Hippocampal formation (tissue), 2 donors: Measurements from ENCODE around the gene EVL.
A peak's percentile ranks its signal among the peaks of the same experiment; 100 is the strongest.

ENCODE experiments used
- DNase-seq, 2 donors: peaks; one replicate each; lab custom pipeline; 2025; lab: John Stamatoyannopoulos, UW

The EVL gene

DNA sequence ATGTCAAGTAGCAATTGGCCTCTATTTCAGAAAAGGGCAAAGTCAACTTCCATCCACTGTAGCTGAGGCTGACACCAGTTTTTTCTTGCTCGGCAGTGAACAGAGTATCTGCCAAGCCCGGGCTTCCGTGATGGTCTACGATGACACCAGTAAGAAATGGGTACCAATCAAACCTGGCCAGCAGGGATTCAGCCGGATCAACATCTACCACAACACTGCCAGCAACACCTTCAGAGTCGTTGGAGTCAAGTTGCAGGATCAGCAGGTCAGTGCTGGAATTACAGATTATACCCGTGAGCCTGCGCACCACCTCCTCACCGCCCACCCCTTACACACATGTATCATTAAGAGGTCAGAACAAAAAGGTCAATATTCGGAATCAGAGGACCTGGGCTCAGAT, 19.4 kb downstream of the EVL start:
- DNase-seq: no peak

- DNase-seq: no peak
Observed at GRCh38 chr14:100085462-100085861, 20.2 kb downstream of the EVL start.

GRCh38 chr14:100086361-100086760, 21.1 kb downstream of the EVL start:
- DNase-seq: no peak

DNA sequence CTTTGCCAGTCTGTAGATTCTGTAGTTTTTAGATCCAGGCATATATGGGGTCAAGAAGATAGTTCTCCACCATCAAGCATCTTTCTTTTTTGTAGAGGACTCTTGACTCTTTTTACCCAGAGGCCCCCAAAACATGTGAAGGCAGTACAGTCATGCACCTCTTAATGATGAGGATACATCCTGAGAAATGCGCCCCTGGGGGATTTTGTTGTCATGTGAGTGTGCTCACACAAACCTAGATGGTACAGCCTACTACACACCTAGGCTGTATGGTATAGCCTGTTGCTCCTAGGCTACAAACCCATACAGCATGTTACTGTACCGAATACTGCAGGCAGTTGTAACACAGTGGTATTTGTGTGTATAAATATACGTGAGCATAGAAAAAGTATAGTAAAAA, 23.0 kb downstream of the EVL start:
- DNase-seq: no peak

DNA sequence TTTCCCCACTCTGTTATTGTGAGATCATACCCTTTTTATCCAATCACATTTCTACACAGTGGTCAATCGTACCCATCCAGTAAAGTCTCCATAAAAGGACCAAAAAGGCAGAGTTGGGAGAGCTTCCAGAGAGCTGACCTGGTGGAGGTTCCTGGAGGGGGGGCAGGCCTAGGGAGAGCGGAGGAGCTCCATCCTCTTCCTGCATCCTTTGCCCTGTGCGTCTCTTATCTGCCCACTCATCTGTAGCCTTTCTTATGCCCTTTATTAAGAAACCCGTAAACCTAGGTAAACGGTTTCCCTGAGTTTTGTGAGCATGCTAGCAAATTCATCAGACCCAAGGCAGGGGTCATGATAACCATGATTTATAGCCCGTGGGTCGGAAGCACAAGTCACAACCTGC, 26.2 kb downstream of the EVL start:
- DNase-seq: no peak

- DNase-seq: no peak
Observed at GRCh38 chr14:100092832-100093231, 27.6 kb downstream of the EVL start.

DNA sequence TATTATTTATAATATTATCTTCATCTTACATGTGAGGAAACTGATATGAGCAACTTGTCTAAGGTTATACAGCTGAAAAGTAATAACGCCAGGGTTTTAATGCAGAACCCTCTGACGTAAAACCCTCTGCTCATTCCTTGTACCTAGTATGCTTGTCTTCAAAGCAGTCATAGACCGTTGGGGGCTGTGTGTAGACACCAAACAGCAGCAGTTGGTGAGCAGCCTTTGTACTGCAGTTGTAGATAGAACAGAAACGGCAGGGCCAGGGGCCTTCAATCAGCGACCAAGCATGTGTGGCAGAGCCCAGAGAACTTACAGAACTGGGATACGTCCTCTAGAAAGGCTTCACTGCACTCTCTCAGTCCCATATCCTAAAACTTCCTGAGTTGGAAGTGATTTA, 28.1 kb downstream of the EVL start:
- DNase-seq: no peak

- no peak for DNase-seq
Observed at GRCh38 chr14:100096656-100097055, 31.4 kb downstream of the EVL start.

DNA sequence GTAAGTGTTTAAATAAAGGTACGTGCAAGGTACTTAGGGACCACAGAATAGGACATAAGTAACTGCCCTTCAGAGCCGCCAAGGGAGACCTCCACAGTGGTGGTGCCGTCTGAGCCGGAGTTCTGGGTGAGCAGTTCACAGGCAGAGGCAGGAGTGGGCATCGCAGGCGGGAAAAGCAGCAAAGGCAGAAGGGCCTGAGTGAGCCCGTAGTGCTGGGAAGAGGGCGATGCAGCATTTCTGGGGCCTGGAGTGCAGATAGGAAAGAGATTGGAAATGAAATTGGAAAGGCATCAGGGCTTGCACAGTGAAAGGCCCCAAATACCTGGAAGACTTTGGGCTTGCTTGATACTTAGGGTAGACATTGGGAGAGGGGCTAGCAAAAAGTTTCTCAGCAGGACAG, 32.9 kb downstream of the EVL start:
- no peak for DNase-seq

- no peak for DNase-seq
Observed at GRCh38 chr14:100100032-100100703, 34.9 kb downstream of the EVL start.

- DNase-seq: no peak
Observed at GRCh38 chr14:100102156-100102785, 37.0 kb downstream of the EVL start.

DNA sequence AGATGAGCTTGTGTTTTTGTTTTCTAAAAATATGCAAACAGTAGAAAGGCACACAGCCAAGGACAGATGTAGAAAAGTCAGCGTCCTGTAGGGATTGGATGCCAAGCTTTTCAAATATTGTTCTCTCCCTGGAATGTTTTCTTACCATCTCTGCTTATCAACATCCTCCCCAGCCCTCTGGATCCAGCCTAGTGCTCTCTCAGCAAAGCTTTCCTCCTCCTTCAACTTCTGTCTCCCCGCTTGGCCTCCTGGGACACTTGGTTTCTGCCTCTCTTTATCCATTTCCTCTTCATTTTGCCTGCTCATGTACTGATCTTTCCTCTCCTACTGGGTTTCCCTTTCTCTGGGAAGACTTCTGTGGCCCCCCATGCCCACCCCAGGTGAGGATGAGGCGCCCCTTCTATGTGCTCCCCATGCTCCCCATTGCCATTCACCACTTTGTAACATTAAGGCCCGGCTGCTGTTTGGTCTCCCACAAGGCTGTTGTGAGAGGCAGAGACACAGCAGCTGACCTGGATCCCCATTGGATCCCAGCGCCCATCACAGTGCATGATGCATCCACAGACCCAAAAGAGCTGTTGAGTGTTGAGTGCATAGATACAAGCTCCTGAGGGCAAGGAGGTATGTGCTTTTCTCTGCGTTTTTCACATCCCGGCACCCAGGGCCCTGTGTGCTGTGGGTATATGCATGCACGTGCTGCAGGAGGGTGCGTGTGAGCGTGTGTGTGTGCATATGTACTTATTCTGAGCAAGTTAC, 38.2 kb downstream of the EVL start:
- peak in 1 of 2 donors; percentile 6 for DNase-seq

DNA sequence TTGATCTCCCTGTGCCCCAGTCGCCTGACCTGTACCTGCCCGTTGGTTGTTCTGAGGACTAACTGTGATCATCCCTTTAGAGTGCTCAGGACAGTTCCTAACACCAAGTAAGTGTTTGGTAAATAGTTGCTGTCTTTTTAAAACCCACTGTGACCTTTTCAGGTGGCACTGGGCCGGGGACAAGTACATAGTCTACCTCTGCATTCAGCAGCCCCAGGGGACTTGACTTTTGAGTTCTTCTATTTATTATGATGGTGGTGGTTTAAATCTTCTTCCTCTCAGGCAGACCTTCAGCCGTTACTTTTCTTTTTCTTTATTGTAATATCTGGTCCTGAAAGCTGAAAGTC, 38.8 kb downstream of the EVL start:
- no peak for DNase-seq

DNA sequence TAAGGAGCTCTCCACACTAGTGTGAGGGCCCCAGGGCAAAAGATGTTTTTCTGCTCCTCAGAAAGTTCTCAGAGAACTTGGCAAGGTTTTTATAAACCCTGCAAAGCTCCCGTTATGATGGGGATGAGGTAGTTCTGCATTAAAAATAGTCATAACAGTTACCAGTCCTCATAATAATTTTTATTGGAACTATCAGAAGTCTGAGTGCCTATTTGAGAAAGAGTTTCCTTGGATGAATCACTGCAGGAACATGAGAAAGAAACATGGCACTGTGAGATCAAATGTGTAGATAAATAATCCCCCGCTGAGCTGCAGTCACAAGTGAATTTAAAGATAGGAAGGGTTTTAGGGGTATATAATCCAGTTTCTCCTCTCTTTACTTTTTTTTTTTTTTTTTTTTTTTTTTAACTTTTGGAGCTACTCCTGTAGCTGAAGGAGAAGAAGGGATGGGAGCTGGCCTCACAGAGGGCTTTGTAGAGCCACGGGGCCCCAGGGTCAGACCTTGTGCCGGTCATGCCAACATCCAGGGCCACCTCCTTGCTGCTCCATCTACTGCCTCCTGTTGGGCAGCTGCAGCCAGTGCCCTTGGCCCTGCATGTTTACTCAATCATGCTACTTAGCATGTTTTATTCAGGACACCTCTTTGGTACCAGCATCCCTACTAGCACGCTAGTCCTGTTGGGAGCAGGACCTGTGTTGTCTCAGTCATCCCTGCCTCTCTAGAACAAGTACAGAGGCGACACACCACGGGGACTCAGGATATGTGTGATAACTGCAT, 39.5 kb downstream of the EVL start:
- DNase-seq: no peak

- DNase-seq: peak in 1 of 2 donors; percentile 4
Observed at GRCh38 chr14:100105357-100106169, 40.3 kb downstream of the EVL start.

- no peak for DNase-seq
Observed at GRCh38 chr14:100106250-100107112, 41.3 kb downstream of the EVL start.

GRCh38 chr14:100107236-100107635, 42.0 kb downstream of the EVL start:
- DNase-seq: no peak

DNA sequence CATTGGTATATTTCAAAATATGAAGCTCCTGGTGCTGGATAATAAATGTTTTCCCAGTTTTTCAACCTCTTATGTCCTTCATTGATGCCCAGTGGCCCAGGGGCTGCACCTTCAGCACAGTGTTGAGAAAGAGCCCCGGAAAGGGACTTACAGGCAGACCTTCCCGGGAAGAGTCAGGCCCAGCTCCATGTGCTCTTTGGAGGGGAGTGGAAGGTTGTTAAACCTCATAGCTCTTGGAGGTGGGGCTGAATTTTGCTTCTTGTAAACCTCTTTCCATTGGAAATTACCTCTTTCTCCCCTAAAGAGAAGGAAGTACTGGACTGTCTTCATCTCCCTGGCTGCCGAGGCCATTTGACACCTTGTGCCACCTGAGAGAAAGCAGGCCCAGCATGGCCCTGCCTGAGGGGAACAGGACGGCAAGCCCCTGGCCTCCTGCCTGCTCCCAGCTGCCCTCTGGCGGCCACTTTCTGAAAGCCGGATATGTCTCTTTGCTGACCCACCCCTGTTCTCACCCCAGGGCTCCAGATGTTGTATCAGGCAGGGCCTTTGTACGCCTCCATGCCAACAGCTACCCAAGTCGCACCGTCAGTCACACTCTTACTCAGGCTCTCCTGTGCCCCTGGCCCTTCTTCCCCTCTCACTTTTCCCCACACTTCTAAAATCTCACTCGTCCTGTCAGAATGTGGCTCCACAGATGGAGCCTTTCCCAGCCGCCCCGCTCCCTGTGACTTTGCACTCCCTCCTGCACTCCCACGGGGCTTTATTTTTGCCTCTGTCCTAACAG, 43.0 kb downstream of the EVL start:
- DNase-seq: peak; percentile 28 to 73

GRCh38 chr14:100108840-100109593, 43.8 kb downstream of the EVL start:
- DNase-seq: no peak
